Measurements from ENCODE around the gene MTFR1L.

Gene MTFR1L

GRCh38 chr1:25878690-25879089, 58.9 kb downstream of the MTFR1L start:
- Histone ChIP-seq H3K4me1 (peaks cover 0 to 21% (median 14%) of the 10 kb centered on the region in 4 donors), H3K27me3 (no peaks in the 10 kb centered on the region), H3K4me3 (no peak overlapping the region), H3K9me3 (no peaks in the 10 kb centered on the region), H3K27ac (no peak overlapping the region), H3K36me3 (no peaks in the 10 kb centered on the region)
- no peak for DNase-seq
- TF ChIP-seq CTCF (IDR thresholded peaks at IDR 0.05) = no peak
- intact Hi-C loops (cut with DNase I; ENCODE audit: low total_unique reads) = no loop called here

- no peak overlapping the region for H3K4me3 ChIP-seq
- intact Hi-C loops (cut with DNase I; ENCODE audit: low total_unique reads) = no loop called here
- H3K9me3 ChIP-seq = no peaks in the 10 kb centered on the region
- no peak overlapping the region for H3K27ac ChIP-seq
- H3K36me3 ChIP-seq = no peaks in the 10 kb centered on the region
- H3K27me3 ChIP-seq = no peaks in the 10 kb centered on the region
- H3K4me1 ChIP-seq = peaks cover 0 to 15% (median 9%) of the 10 kb centered on the region in 4 donors
- DNase-seq = no peak
- TF ChIP-seq CTCF (IDR thresholded peaks at IDR 0.05) = no peak
Observed at GRCh38 chr1:25879675-25880074, 59.9 kb downstream of the MTFR1L start.

- intact Hi-C loops (cut with DNase I; ENCODE audit: low total_unique reads) = no loop called here
- no peaks in the 10 kb centered on the region for H3K9me3 ChIP-seq
- H3K27me3 ChIP-seq = no peaks in the 10 kb centered on the region
- peaks cover 0 to 10% (median 5%) of the 10 kb centered on the region in 4 donors for H3K4me1 ChIP-seq
- no peak for DNase-seq
- no peak overlapping the region for H3K27ac ChIP-seq
- no peak overlapping the region for H3K4me3 ChIP-seq
- TF ChIP-seq CTCF (IDR thresholded peaks at IDR 0.05) = no peak
- H3K36me3 ChIP-seq = no peaks in the 10 kb centered on the region
Observed at GRCh38 chr1:25880518-25880917, 60.8 kb downstream of the MTFR1L start.

- Histone ChIP-seq H3K36me3 (no peaks in the 10 kb centered on the region), H3K4me1 (peaks cover 0 to 2% (median under 1%) of the 10 kb centered on the region in 4 donors), H3K4me3 (no peak overlapping the region), H3K27me3 (no peaks in the 10 kb centered on the region), H3K27ac (no peak overlapping the region), H3K9me3 (no peaks in the 10 kb centered on the region)
- intact Hi-C loops (cut with DNase I; ENCODE audit: low total_unique reads) = no loop called here
- TF ChIP-seq CTCF (IDR thresholded peaks at IDR 0.05) = no peak
- no peak for DNase-seq
Observed at GRCh38 chr1:25881266-25881665, 61.5 kb downstream of the MTFR1L start.

Data from tibial artery (tissue), 4 donors.